Right atrium auricular region (tissue), 2 donors: ENCODE results near the gene AKAP17A. TPM values are rescaled to one million over a fixed set of nuclear protein-coding genes. Genes with fewer than 3 reads are reported as not detected.

ENCODE experiments used
- DNase-seq: peaks from one replicate; pipeline ENCODE4 v3.0.0-alpha.2; 2019; ENCODE audit warnings: low spot score
- H3K27ac ChIP-seq, 2 donors: fragments of 200-600 bp; sonication (generic); 1 replicate in 1 of 2; 2 replicates in 1 of 2; pipeline ENCODE4 v1.5.1; 2016 to 2019
- H3K27me3 ChIP-seq, 2 donors: fragments of 200-600 bp; sonication (generic); one replicate each; pipeline versions ENCODE4 v1.5.1 to v1.6.0; 2017 to 2019
- H3K36me3 ChIP-seq: fragments of 200-600 bp; sonication (generic); one replicate; pipeline ENCODE4 v1.5.1; 2016
- H3K4me1 ChIP-seq, 2 donors: fragments of 200-600 bp; sonication (generic); one replicate each; pipeline versions ENCODE4 v1.5.1 to v1.6.0; 2017 to 2019
- H3K4me3 ChIP-seq, 2 donors: fragments of 200-600 bp; sonication (generic); 1 replicate in 1 of 2; 2 replicates in 1 of 2; pipeline ENCODE4 v1.5.1; 2017 to 2019; ENCODE audit warnings: mild to moderate bottlenecking in 1 of 2, moderate library complexity in 1 of 2
- H3K9me3 ChIP-seq, 2 donors: fragments of 200-600 bp; sonication (generic); one replicate each; pipeline ENCODE4 v1.5.1; 2019
- CTCF ChIP-seq, 2 donors: fragments of 200-600 bp; sonication (generic); IDR thresholded peaks; one replicate each; pipeline ENCODE4 v1.5.1; 2019; ENCODE audit warnings: antibody characterized with exemption in 2 of 2
- total RNA-seq, 2 donors: library from RNA; depleted of rRNA; stranded (reverse); fragments of >200 nt; gene quantifications; one replicate each; pipeline ENCODE4 v1.1.0, GENCODE V29; 2016

Gene AKAP17A
- total RNA-seq, 2 donors from 2014 or later = 16.0 to 19.3 TPM

GRCh38 chrX:1592470-1593142, 1.2 kb downstream of the AKAP17A start:
- no peak for TF ChIP-seq CTCF (IDR thresholded peaks at IDR 0.05)
- no peaks in the 10 kb centered on the region for H3K27me3 ChIP-seq
- H3K27ac ChIP-seq = peak overlapping the region; percentile 77 to 88
- H3K9me3 ChIP-seq = no peaks in the 10 kb centered on the region
- peaks cover 36% of the 10 kb centered on the region for H3K36me3 ChIP-seq
- peaks cover 0 to 17% of the 10 kb centered on the region in 2 donors for H3K4me1 ChIP-seq
- H3K4me3 ChIP-seq = peak overlapping the region; percentile 97 to 99
- DNase-seq = no peak

GRCh38 chrX:1593286-1594271, 2.2 kb downstream of the AKAP17A start:
- Histone ChIP-seq H3K4me3 (peak overlapping the region in 1 of 2 donors; percentile 99), H3K27ac (no peak overlapping the region), H3K4me1 (peaks cover 0 to 17% of the 10 kb centered on the region in 2 donors), H3K36me3 (peaks cover 46% of the 10 kb centered on the region), H3K27me3 (no peaks in the 10 kb centered on the region), H3K9me3 (no peaks in the 10 kb centered on the region)
- no peak for DNase-seq
- TF ChIP-seq CTCF (IDR thresholded peaks at IDR 0.05) = no peak

GRCh38 chrX:1595711-1596060, 4.3 kb downstream of the AKAP17A start:
- peaks cover 0 to 17% of the 10 kb centered on the region in 2 donors for H3K4me1 ChIP-seq
- no peak for TF ChIP-seq CTCF (IDR thresholded peaks at IDR 0.05)
- no peaks in the 10 kb centered on the region for H3K9me3 ChIP-seq
- H3K27me3 ChIP-seq = no peaks in the 10 kb centered on the region
- H3K4me3 ChIP-seq = no peak overlapping the region
- peaks cover 67% of the 10 kb centered on the region for H3K36me3 ChIP-seq
- no peak for DNase-seq
- H3K27ac ChIP-seq = no peak overlapping the region

- Histone ChIP-seq H3K4me3 (no peak overlapping the region), H3K27me3 (no peaks in the 10 kb centered on the region), H3K27ac (no peak overlapping the region), H3K36me3 (peaks cover 78% of the 10 kb centered on the region), H3K9me3 (no peaks in the 10 kb centered on the region), H3K4me1 (peaks cover 0 to 17% of the 10 kb centered on the region in 2 donors)
- no peak for DNase-seq
- no peak for TF ChIP-seq CTCF (IDR thresholded peaks at IDR 0.05)
These were observed 5.4 kb downstream of the AKAP17A start for GRCh38 chrX:1596676-1597344.

- Histone ChIP-seq H3K36me3 (peaks cover 85% of the 10 kb centered on the region), H3K27ac (no peak overlapping the region), H3K4me3 (no peak overlapping the region), H3K27me3 (no peaks in the 10 kb centered on the region), H3K9me3 (no peaks in the 10 kb centered on the region), H3K4me1 (peaks cover 0 to 13% of the 10 kb centered on the region in 2 donors)
- DNase-seq = no peak
- TF ChIP-seq CTCF (IDR thresholded peaks at IDR 0.05) = no peak
These were observed 6.1 kb downstream of the AKAP17A start for GRCh38 chrX:1597345-1598020.
